Smooth muscle cell (in vitro differentiated cells): Measurements from ENCODE around the gene ODF2. TPM values are rescaled to one million over a fixed set of nuclear protein-coding genes. Genes with fewer than 3 reads are reported as not detected.

ENCODE experiments used
- DNase-seq: peaks from one replicate; lab custom pipeline; 2025; ENCODE audit not compliant: unreplicated experiment; lab: John Stamatoyannopoulos, UW
- H2AFZ ChIP-seq: fragments of 200-600 bp; sonication (generic); 2 replicates; pipeline ENCODE4 v1.6.0; 2016; ENCODE audit warnings: antibody characterized with exemption, low read depth, mild to moderate bottlenecking
- H3F3A ChIP-seq: fragments of 200-600 bp; sonication (generic); 2 replicates; pipeline ENCODE4 v1.6.0; 2017; ENCODE audit warnings: antibody characterized with exemption, low read depth
- H3K27ac ChIP-seq: fragments of 200-600 bp; sonication (generic); 2 replicates; pipeline ENCODE4 v1.5.1; 2016; ENCODE audit warnings: low read depth, mild to moderate bottlenecking
- H3K27me3 ChIP-seq: fragments of 200-600 bp; sonication (generic); 2 replicates; pipeline ENCODE4 v1.6.1; 2016; ENCODE audit warnings: low read depth, mild to moderate bottlenecking
- H3K36me3 ChIP-seq: fragments of 200-600 bp; sonication (generic); 2 replicates; pipeline ENCODE4 v1.5.1; 2016; ENCODE audit warnings: low read depth
- H3K4me1 ChIP-seq: fragments of 200-600 bp; sonication (generic); 2 replicates; pipeline ENCODE4 v1.5.1; 2016; ENCODE audit warnings: low read depth
- H3K4me2 ChIP-seq: fragments of 200-600 bp; sonication (generic); 2 replicates; pipeline ENCODE4 v1.6.0; 2016; ENCODE audit warnings: mild to moderate bottlenecking
- H3K4me3 ChIP-seq: fragments of 200-600 bp; sonication (generic); 2 replicates; pipeline ENCODE4 v1.5.1; 2016; ENCODE audit warnings: mild to moderate bottlenecking
- H3K79me2 ChIP-seq: fragments of 200-600 bp; sonication (generic); 2 replicates; pipeline ENCODE4 v1.6.0; 2016; ENCODE audit warnings: low read depth, mild to moderate bottlenecking
- H3K9ac ChIP-seq: fragments of 200-600 bp; sonication (generic); 2 replicates; pipeline ENCODE4 v1.6.0; 2016; ENCODE audit warnings: low read depth
- H3K9me3 ChIP-seq: fragments of 200-600 bp; sonication (generic); replicated peaks from 2 replicates; pipeline ENCODE4 v1.5.1; 2016; ENCODE audit warnings: low read depth
- H4K20me1 ChIP-seq: fragments of 200-600 bp; sonication (generic); 2 replicates; pipeline ENCODE4 v1.6.0; 2016; ENCODE audit warnings: low read depth
- CTCF ChIP-seq: fragments of 200-600 bp; sonication (generic); IDR thresholded peaks from 2 replicates; pipeline ENCODE4 v1.5.1; 2017; ENCODE audit warnings: borderline replicate concordance, mild to moderate bottlenecking, antibody characterized with exemption; ENCODE audit not compliant: insufficient read depth, poor library complexity, severe bottlenecking
- WGBS: methylation state at CpG from one replicate; pipeline ENCODE4 v1.1.7; 2016; ENCODE audit warnings: low lambda C conversion rate; 5-methylcytosine and 5-hydroxymethylcytosine counted together
- polyA plus RNA-seq: library from polyadenylated mRNA; unstranded; fragments of >200 nt; fragmentation: Nextera tagmentation; extraction: Ambion mirVana; gene quantifications from 2 replicates; pipeline ENCODE4 v1.2.1, GENCODE V29; 2016
- total RNA-seq: library from RNA; depleted of rRNA; stranded (reverse); fragments of >200 nt; gene quantifications from 2 replicates; pipeline ENCODE4 v1.2.3, GENCODE V29; 2014

Gene ODF2
- total and polyA plus RNA-seq, 2 experiments from 2014 or later = 17.7 to 33.2 TPM

- H3K27me3 ChIP-seq = no peaks in the 10 kb centered on the region
- WGBS = 48% methylated on average over 6 of the region's 6 CpGs
- H3K36me3 ChIP-seq = no peaks in the 10 kb centered on the region
- H2AFZ ChIP-seq = peak overlapping the region; percentile 41
- H3F3A ChIP-seq = no peaks in the 10 kb centered on the region
- H3K27ac ChIP-seq = peak overlapping the region; percentile 46
- DNase-seq = no peak
- H3K9me3 ChIP-seq = no peaks in the 10 kb centered on the region
- H3K9ac ChIP-seq = no peak overlapping the region
- H3K4me3 ChIP-seq = no peak overlapping the region
- TF ChIP-seq CTCF = no peak
- H3K4me2 ChIP-seq = peak overlapping the region; percentile 43
- H3K79me2 ChIP-seq = no peaks in the 10 kb centered on the region
- H3K4me1 ChIP-seq = no peaks in the 10 kb centered on the region
- H4K20me1 ChIP-seq = no peaks in the 10 kb centered on the region
Observed at GRCh38 chr9:128416014-128416413, 39.8 kb upstream of the ODF2 start.

GRCh38 chr9:128416432-128417019 is 39.3 kb upstream of the ODF2 start:
- H3F3A ChIP-seq = no peaks in the 10 kb centered on the region
- no peaks in the 10 kb centered on the region for H3K79me2 ChIP-seq
- no peaks in the 10 kb centered on the region for H3K27me3 ChIP-seq
- DNase-seq = no peak
- 71% methylated on average over 6 of the region's 6 CpGs for WGBS
- H3K9ac ChIP-seq = no peak overlapping the region
- no peaks in the 10 kb centered on the region for H3K4me1 ChIP-seq
- H3K4me3 ChIP-seq = no peak overlapping the region
- H2AFZ ChIP-seq = no peak overlapping the region
- H3K27ac ChIP-seq = no peak overlapping the region
- peak overlapping the region; percentile 43 for H3K4me2 ChIP-seq
- no peaks in the 10 kb centered on the region for H3K36me3 ChIP-seq
- no peak for TF ChIP-seq CTCF
- H4K20me1 ChIP-seq = no peaks in the 10 kb centered on the region
- no peaks in the 10 kb centered on the region for H3K9me3 ChIP-seq

- H3K4me2 ChIP-seq = peak overlapping the region; percentile 100
Observed at GRCh38 chr9:128419061-128419925, 36.5 kb upstream of the ODF2 start.

More at GRCh38 chr9:128419061-128419925, 36.5 kb upstream of the ODF2 start:
- no peak for DNase-seq
- H3K4me3 ChIP-seq = peak overlapping the region; percentile 98
- H3K27me3 ChIP-seq = no peaks in the 10 kb centered on the region
- no peaks in the 10 kb centered on the region for H3K36me3 ChIP-seq
- WGBS = 42% methylated on average over 28 of the region's 28 CpGs
- peak overlapping the region; percentile 52 for H2AFZ ChIP-seq
- TF ChIP-seq CTCF = no peak
- no peak overlapping the region for H3K27ac ChIP-seq
- H3K9ac ChIP-seq = no peak overlapping the region
- no peaks in the 10 kb centered on the region for H3K4me1 ChIP-seq
- no peaks in the 10 kb centered on the region for H3K9me3 ChIP-seq
- no peaks in the 10 kb centered on the region for H3F3A ChIP-seq
- H3K79me2 ChIP-seq = peaks cover 5% of the 10 kb centered on the region
- H4K20me1 ChIP-seq = no peaks in the 10 kb centered on the region
